Endothelial cell of umbilical vein (primary cell): Measurements from ENCODE around the gene ELMOD3. TPM values are rescaled to one million over a fixed set of nuclear protein-coding genes. Genes with fewer than 3 reads are reported as not detected.

Experiments used
- BruUV-seq: library from RNA; stranded (reverse); fragments of 400-500 nt; replicated peaks from 2 replicates; lab custom pipeline; 2021; lab: Mats Ljungman, UMichigan
- CTCF ChIA-PET: fragments of 300-600, 350-600 bp; sonication (Branson Sonifier 250); formaldehyde crosslinking; loops from one replicate; lab custom pipeline; 2021; ENCODE audit warnings: antibody characterized with exemption, inconsistent platforms; lab: Charles Lee
- POLR2A ChIA-PET: fragments of 300-600, 350-600 bp; sonication (Branson Sonifier 250); formaldehyde crosslinking; loops from one replicate; lab custom pipeline; 2021; ENCODE audit warnings: antibody characterized with exemption, inconsistent platforms; lab: Charles Lee
- DNase-seq: peaks from one replicate; pipeline ENCODE4 v3.0.0-alpha.2; 2011; ENCODE audit warnings: low read depth, low spot score
- FAIRE-seq: peaks from 2 replicates; lab custom pipeline; 2011; peaks lifted over from hg19 to GRCh38; lab: Jason Lieb, UNC
- H2AFZ ChIP-seq: 2 replicates; pipeline ENCODE4 v1.6.0; 2012; ENCODE audit warnings: low read depth, low read length, control low read depth, inconsistent platforms
- H3K27ac ChIP-seq: 2 replicates; pipeline ENCODE4 v1.5.1; 2011; ENCODE audit warnings: low read depth, mild to moderate bottlenecking, control low read depth, low read length, moderate library complexity; ENCODE audit not compliant: insufficient read depth
- H3K27me3 ChIP-seq, 2 experiments: 2 replicates each; pipeline versions ENCODE4 v1.6.0 to v1.6.1; 2011; ENCODE audit warnings: low read length in 2 of 2, mixed read lengths in 1 of 2; ENCODE audit not compliant: control insufficient read depth in 2 of 2, insufficient read depth in 2 of 2
- H3K36me3 ChIP-seq, 2 experiments: 2 replicates in 1 of 2; 3 replicates in 1 of 2; pipeline ENCODE4 v1.5.1; 2011; ENCODE audit warnings: low read length in 2 of 2, mild to moderate bottlenecking in 1 of 2, moderate library complexity in 1 of 2; ENCODE audit not compliant: control insufficient read depth in 2 of 2, insufficient read depth in 2 of 2; ENCODE audit errors: extremely low read depth in 1 of 2
- H3K4me1 ChIP-seq: 3 replicates; pipeline ENCODE4 v1.5.1; 2011; ENCODE audit warnings: mild to moderate bottlenecking, low read length; ENCODE audit not compliant: control insufficient read depth, insufficient read depth; ENCODE audit errors: extremely low read depth
- H3K4me2 ChIP-seq: 2 replicates; pipeline ENCODE4 v1.6.1; 2011; ENCODE audit warnings: low read length, control low read depth, mixed read lengths; ENCODE audit not compliant: insufficient read depth
- H3K4me3 ChIP-seq, 3 experiments: fragments of 200-600 bp in 1 of 3; sonication (generic), shearing (Covaris generic) in 1 of 3; replicated peaks in 1 of 3; 2 replicates each; pipeline ENCODE4 v1.5.1; 2011 to 2016; ENCODE audit warnings: control low read depth in 3 of 3, low read length in 3 of 3, mild to moderate bottlenecking in 2 of 3, inconsistent platforms in 1 of 3, low read depth in 1 of 3, moderate library complexity in 1 of 3; ENCODE audit not compliant: insufficient read depth in 1 of 3
- H3K79me2 ChIP-seq: 2 replicates; pipeline ENCODE4 v1.6.0; 2012; ENCODE audit warnings: low read length, inconsistent platforms; ENCODE audit not compliant: control insufficient read depth, insufficient read depth
- H3K9ac ChIP-seq: replicated peaks from 2 replicates; pipeline ENCODE3; 2011; ENCODE audit warnings: low read length, control low read depth; ENCODE audit not compliant: insufficient read depth; ENCODE audit errors: extremely low read depth
- H3K9me1 ChIP-seq: replicated peaks from 3 replicates; pipeline ENCODE4 v1.6.0; 2011; ENCODE audit warnings: mild to moderate bottlenecking, low read length; ENCODE audit not compliant: control insufficient read depth, insufficient read depth; ENCODE audit errors: extremely low read depth
- H3K9me3 ChIP-seq: replicated peaks from 2 replicates; pipeline ENCODE4 v1.5.1; 2012; ENCODE audit warnings: low read length, inconsistent platforms; ENCODE audit not compliant: control insufficient read depth, insufficient read depth
- H4K20me1 ChIP-seq: replicated peaks from 2 replicates; pipeline ENCODE3; 2011; ENCODE audit warnings: mild to moderate bottlenecking, low read length; ENCODE audit not compliant: control insufficient read depth, insufficient read depth; ENCODE audit errors: extremely low read depth
- CTCF ChIP-seq, 2 donors: IDR thresholded peaks; 1 replicate in 1 of 2; 2 replicates in 1 of 2; pipeline ENCODE4 v1.5.1; 2011; ENCODE audit warnings: low read length in 2 of 2, mild to moderate bottlenecking in 2 of 2, moderate library complexity in 2 of 2, control low read depth in 1 of 2, inconsistent platforms in 1 of 2, low read depth in 1 of 2; ENCODE audit not compliant: insufficient read depth in 1 of 2; ENCODE audit errors: extremely low read depth in 1 of 2
- EZH2 ChIP-seq: IDR thresholded peaks from 2 replicates; pipeline ENCODE4 v1.6.1; 2012; ENCODE audit warnings: borderline replicate concordance, low read depth, mild to moderate bottlenecking, moderate library complexity, low read length, inconsistent platforms; ENCODE audit not compliant: severe bottlenecking
- FOS ChIP-seq: IDR thresholded peaks from 2 replicates; pipeline ENCODE4 v1.6.1; 2011; ENCODE audit warnings: mild to moderate bottlenecking, low read length, moderate library complexity, borderline replicate concordance; ENCODE audit not compliant: insufficient read depth
- GATA2 ChIP-seq: IDR thresholded peaks from 2 replicates; pipeline ENCODE4 v1.7.0; 2011; ENCODE audit warnings: low read depth, mild to moderate bottlenecking, moderate library complexity, mixed read lengths, low read length; ENCODE audit not compliant: insufficient read length, insufficient read depth
- JUN ChIP-seq: IDR thresholded peaks from 2 replicates; pipeline ENCODE4 v1.6.1; 2011; ENCODE audit warnings: borderline replicate concordance, low read depth; ENCODE audit not compliant: insufficient read length, insufficient read depth
- MAX ChIP-seq: IDR thresholded peaks from 2 replicates; pipeline ENCODE4 v1.6.1; 2011; ENCODE audit not compliant: insufficient read depth, insufficient read length
- MYC ChIP-seq: IDR thresholded peaks from one replicate; pipeline ENCODE4 v1.6.1; 2011; ENCODE audit warnings: mild to moderate bottlenecking, low read depth, low read length
- POLR2A ChIP-seq: IDR thresholded peaks from 2 replicates; pipeline ENCODE4 v1.6.1; 2012; ENCODE audit warnings: low read depth, mild to moderate bottlenecking, control low read depth, low read length
- POLR2AphosphoS5 ChIP-seq: IDR thresholded peaks from 2 replicates; pipeline ENCODE4 v1.6.1; 2012; ENCODE audit warnings: low read depth, mild to moderate bottlenecking, control low read depth, low read length, moderate library complexity; ENCODE audit not compliant: insufficient read depth
- dilution Hi-C: fragments of 300-500 bp; cut with MboI; formaldehyde crosslinking; loops from one replicate; pipeline ENCODE4 v1.15.0; 2019; ENCODE audit warnings: low sequenced_read_pairs; ENCODE audit not compliant: extremely low pct_ligation_motif_present
- intact Hi-C: fragments of 100-400 bp; cut with micrococcal nuclease; formaldehyde crosslinking; loops from one replicate; pipeline ENCODE4 v1.10.0; 2022
- polyA plus RNA-seq, 4 experiments: library from polyadenylated mRNA; depleted of rRNA in 3 of 4; stranded (reverse) in 3 of 4; unstranded in 1 of 4; fragments of >200 nt; gene quantifications; 2 replicates each; pipeline versions ENCODE4 v1.2.1 to v1.2.3, GENCODE V29; 2011 to 2012; ENCODE audit warnings: missing spikeins in 1 of 4
- total RNA-seq: library from RNA; stranded (reverse); gene quantifications from 2 replicates; pipeline ENCODE4 v1.2.3, GENCODE V29; 2021

ELMOD3 gene
- total and polyA plus RNA-seq, 2 donors (not counting 3 experiments of a cell fraction or from before 2014, with no cell fraction given), result 12.3 to 22.0 TPM

- H3K4me1 ChIP-seq, result peaks cover 9% of the 10 kb centered on the region
- no peak for FAIRE-seq
- ChIA-PET CTCF (no interaction called here), POLR2A (no interaction called here)
- no peak for DNase-seq
- H3K36me3 ChIP-seq, result peaks cover 3 to 11% of the 10 kb centered on the region in 2 experiments
- no peaks in the 10 kb centered on the region for H3K79me2 ChIP-seq
- no peaks in the 10 kb centered on the region for H3K9me3 ChIP-seq
- no peak overlapping the region for H2AFZ ChIP-seq
- intact Hi-C loops, result no loop called here
- no peak overlapping the region for H3K4me3 ChIP-seq
- H4K20me1 ChIP-seq, result no peaks in the 10 kb centered on the region
- H3K27me3 ChIP-seq, result no peaks in the 10 kb centered on the region
- no peak overlapping the region for H3K27ac ChIP-seq
- dilution Hi-C loops, result no loop called here
- no peak overlapping the region for H3K9ac ChIP-seq
- no peak for TF ChIP-seq CTCF (IDR thresholded peaks at IDR 0.05; ENCODE audit: extremely low read depth in 1 of 2, insufficient read depth in 1 of 2, low read depth in 1 of 2, low read length in 2 of 2)
- TF ChIP-seq POLR2A, result no peak
- TF ChIP-seq JUN, result no peak
- no peak for TF ChIP-seq FOS
- no peak for TF ChIP-seq GATA2
- no peak for TF ChIP-seq EZH2
- no peak overlapping the region for H3K4me2 ChIP-seq
- no TSS peak for BruUV-seq
- H3K9me1 ChIP-seq, result no peaks in the 10 kb centered on the region
Measured at GRCh38 chr2:85307527-85307897, 47.1 kb upstream of the ELMOD3 start.

GRCh38 chr2:85308201-85308600 is 46.4 kb upstream of the ELMOD3 start:
- no peaks in the 10 kb centered on the region for H4K20me1 ChIP-seq
- no peak overlapping the region for H3K9ac ChIP-seq
- no peak overlapping the region for H3K27ac ChIP-seq
- no peak overlapping the region for H3K4me3 ChIP-seq
- H3K4me1 ChIP-seq, result peaks cover 9% of the 10 kb centered on the region
- dilution Hi-C loops (no loop called here), intact Hi-C loops (no loop called here)
- no peaks in the 10 kb centered on the region for H3K27me3 ChIP-seq
- FAIRE-seq (no peak), DNase-seq (no peak)
- TF ChIP-seq MYC (no peak), CTCF (IDR thresholded peaks at IDR 0.05; ENCODE audit: extremely low read depth in 1 of 2, insufficient read depth in 1 of 2, low read depth in 1 of 2, low read length in 2 of 2) (no peak), POLR2A (no peak), MAX (no peak), GATA2 (no peak), FOS (no peak), POLR2AphosphoS5 (no peak), EZH2 (no peak), JUN (no peak)
- no peaks in the 10 kb centered on the region for H3K79me2 ChIP-seq
- POLR2A ChIA-PET, result no interaction called here
- no peak overlapping the region for H2AFZ ChIP-seq
- H3K36me3 ChIP-seq, result peaks cover 3 to 11% of the 10 kb centered on the region in 2 experiments
- H3K9me1 ChIP-seq, result no peaks in the 10 kb centered on the region
- CTCF ChIA-PET, result interaction anchor here (1.2 to 1.9 kb wide), 2 partner anchors 7 to 23 kb away, joined by 3 to 26 read pairs; no protein-coding TSS in a partner anchor
- no TSS peak for BruUV-seq
- no peak overlapping the region for H3K4me2 ChIP-seq
- no peaks in the 10 kb centered on the region for H3K9me3 ChIP-seq
